Memory B cell (primary cell): ENCODE data around the gene LAMB1.

Source experiments
- ATAC-seq: fragments of 150-1000 bp; cut with Tn5 transposase; 2 replicates; pipeline ENCODE4 v1.10.0; 2021; ENCODE audit warnings: low read depth, mild to moderate bottlenecking, moderate library complexity
- DNase-seq, 2 donors: peaks; one replicate each; pipeline ENCODE4 v3.0.0; 2022; ENCODE audit warnings: low spot score in 2 of 2
- H3K27ac Mint-ChIP-seq: one replicate; pipeline ENCODE4 v1.8.0; 2022; ENCODE audit warnings: mild to moderate bottlenecking, moderate library complexity, mixed read lengths
- H3K27me3 Mint-ChIP-seq: one replicate; pipeline ENCODE4 v1.8.0; 2022; ENCODE audit warnings: mixed read lengths
- H3K36me3 Mint-ChIP-seq: one replicate; pipeline ENCODE4 v1.8.0; 2022; ENCODE audit warnings: mild to moderate bottlenecking, mixed read lengths
- H3K4me1 Mint-ChIP-seq: one replicate; pipeline ENCODE4 v1.8.0; 2022; ENCODE audit warnings: mixed read lengths
- H3K4me3 Mint-ChIP-seq: one replicate; pipeline ENCODE4 v1.8.0; 2022; ENCODE audit warnings: mild to moderate bottlenecking, moderate library complexity, mixed read lengths
- H3K9me3 Mint-ChIP-seq: one replicate; pipeline ENCODE4 v1.8.0; 2022; ENCODE audit warnings: mixed read lengths

Gene LAMB1

GRCh38 chr7:107878636-107879035 lies 124.3 kb downstream of the LAMB1 start:
- Mint-ChIP-seq H3K9me3 (no peaks in the 10 kb centered on the region), H3K4me3 (no peak overlapping the region), H3K4me1 (no peaks in the 10 kb centered on the region), H3K36me3 (no peaks in the 10 kb centered on the region), H3K27me3 (peaks cover 16% of the 10 kb centered on the region), H3K27ac (no peak overlapping the region)
- DNase-seq: no peak
- ATAC-seq: no peak

- H3K4me3 Mint-ChIP-seq: no peak overlapping the region
- ATAC-seq (no peak), DNase-seq (no peak)
- no peaks in the 10 kb centered on the region for H3K4me1 Mint-ChIP-seq
- H3K27me3 Mint-ChIP-seq: peaks cover 15% of the 10 kb centered on the region
- H3K9me3 Mint-ChIP-seq: no peaks in the 10 kb centered on the region
- H3K27ac Mint-ChIP-seq: no peak overlapping the region
- no peaks in the 10 kb centered on the region for H3K36me3 Mint-ChIP-seq
Measured at GRCh38 chr7:107877731-107878382, 125.1 kb downstream of the LAMB1 start.

DNA sequence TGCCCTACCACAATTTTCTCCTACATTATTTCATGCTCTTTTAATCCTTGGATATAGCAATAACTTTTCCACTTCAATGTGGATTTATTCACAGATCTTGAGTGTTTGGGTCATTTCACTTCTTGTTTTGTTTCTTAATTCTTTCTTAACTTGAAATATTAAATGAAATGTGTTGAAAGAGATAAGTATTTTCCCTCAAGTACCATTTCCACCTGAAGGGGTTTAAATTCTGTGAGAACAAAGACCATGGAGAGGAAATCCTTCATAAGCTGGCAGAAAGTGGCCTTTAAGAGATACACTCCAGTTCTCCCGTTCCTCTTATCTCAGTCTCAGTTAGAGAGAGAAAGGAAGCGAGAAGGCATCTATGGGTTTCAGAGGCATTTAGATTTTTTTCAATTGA lies 126.0 kb downstream of the LAMB1 start:
- Mint-ChIP-seq H3K4me1 (no peaks in the 10 kb centered on the region), H3K27me3 (peaks cover 9% of the 10 kb centered on the region), H3K9me3 (no peaks in the 10 kb centered on the region), H3K36me3 (no peaks in the 10 kb centered on the region), H3K27ac (no peak overlapping the region), H3K4me3 (no peak overlapping the region)
- no peak for DNase-seq
- no peak for ATAC-seq

GRCh38 chr7:107874605-107875446 lies 128.1 kb downstream of the LAMB1 start:
- Mint-ChIP-seq H3K36me3 (no peaks in the 10 kb centered on the region), H3K4me3 (no peak overlapping the region), H3K4me1 (no peaks in the 10 kb centered on the region), H3K27me3 (peaks cover 8% of the 10 kb centered on the region), H3K9me3 (no peaks in the 10 kb centered on the region), H3K27ac (no peak overlapping the region)
- ATAC-seq (peak; percentile 55), DNase-seq (peak in 1 of 2 donors; percentile 24)

DNA sequence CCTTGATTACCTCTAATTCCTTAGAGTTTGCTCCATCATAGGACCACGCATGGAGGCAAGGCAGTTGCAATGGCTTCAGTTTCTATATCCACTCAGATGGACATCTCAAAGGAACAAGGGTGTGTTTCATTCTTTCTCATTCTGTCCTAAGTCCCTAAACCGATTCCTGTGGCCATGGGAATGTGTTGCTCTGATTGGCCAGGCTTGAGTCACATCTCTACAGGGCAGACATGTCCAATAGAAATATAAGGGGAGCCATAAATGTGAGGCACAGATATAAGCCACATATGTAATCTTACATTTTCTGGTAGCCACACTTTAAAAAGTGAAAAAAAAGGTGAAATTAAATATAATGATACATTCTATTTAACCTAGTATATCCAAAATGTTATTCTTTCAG lies 128.8 kb downstream of the LAMB1 start:
- no peak overlapping the region for H3K27ac Mint-ChIP-seq
- peaks cover 6% of the 10 kb centered on the region for H3K27me3 Mint-ChIP-seq
- no peaks in the 10 kb centered on the region for H3K4me1 Mint-ChIP-seq
- H3K4me3 Mint-ChIP-seq: no peak overlapping the region
- no peaks in the 10 kb centered on the region for H3K9me3 Mint-ChIP-seq
- ATAC-seq (no peak), DNase-seq (no peak)
- H3K36me3 Mint-ChIP-seq: no peaks in the 10 kb centered on the region
